Inferior parietal cortex (tissue), 1 donor: ENCODE measurements around the gene SLC15A3.

ENCODE experiments used
- DNase-seq: peaks from one replicate; pipeline ENCODE4 v3.0.0-alpha.2; 2016; ENCODE audit errors: extremely low spot score

SLC15A3 gene

GRCh38 chr11:60928563-60929001 lies 23.4 kb downstream of the SLC15A3 start:
- no peak for DNase-seq

GRCh38 chr11:60927600-60927999 lies 24.4 kb downstream of the SLC15A3 start:
- no peak for DNase-seq

GRCh38 chr11:60927061-60927592 lies 24.8 kb downstream of the SLC15A3 start:
- DNase-seq: no peak

GRCh38 chr11:60926500-60926899 lies 25.5 kb downstream of the SLC15A3 start:
- no peak for DNase-seq

- no peak for DNase-seq
Measured at GRCh38 chr11:60925868-60926267, 26.1 kb downstream of the SLC15A3 start.

- no peak for DNase-seq
Measured at GRCh38 chr11:60924906-60925853, 26.8 kb downstream of the SLC15A3 start.

- DNase-seq: no peak
Measured at GRCh38 chr11:60924110-60924905, 27.7 kb downstream of the SLC15A3 start, which contains the start of gene TMEM132A. TSS of gene TMEM132A (plus strand) at chr11:60924460. CDS start at chr11:60924634, 174 bp downstream.

GRCh38 chr11:60923800-60924109 lies 28.2 kb downstream of the SLC15A3 start:
- DNase-seq: no peak

GRCh38 chr11:60923326-60923725 lies 28.6 kb downstream of the SLC15A3 start:
- DNase-seq: no peak

- no peak for DNase-seq
Measured at GRCh38 chr11:60922906-60923305, 29.1 kb downstream of the SLC15A3 start.

GRCh38 chr11:60921777-60922335 lies 30.1 kb downstream of the SLC15A3 start:
- DNase-seq: no peak

GRCh38 chr11:60921259-60921658 lies 30.7 kb downstream of the SLC15A3 start:
- DNase-seq: no peak

- DNase-seq: no peak
Measured at GRCh38 chr11:60919956-60920355, 32.0 kb downstream of the SLC15A3 start.

GRCh38 chr11:60919320-60919719 lies 32.7 kb downstream of the SLC15A3 start:
- no peak for DNase-seq

GRCh38 chr11:60918939-60919265 lies 33.1 kb downstream of the SLC15A3 start:
- DNase-seq: no peak

GRCh38 chr11:60918251-60918938 lies 33.6 kb downstream of the SLC15A3 start:
- no peak for DNase-seq

- no peak for DNase-seq
Measured at GRCh38 chr11:60917267-60917666, 34.7 kb downstream of the SLC15A3 start.

- DNase-seq: no peak
Measured at GRCh38 chr11:60916669-60917206, 35.2 kb downstream of the SLC15A3 start.

- no peak for DNase-seq
Measured at GRCh38 chr11:60915248-60915914, 36.6 kb downstream of the SLC15A3 start.

- no peak for DNase-seq
Measured at GRCh38 chr11:60914633-60915247, 37.2 kb downstream of the SLC15A3 start.
